ENCODE results near the gene CSKMT. TPM values are rescaled to one million over a fixed set of nuclear protein-coding genes. Genes with fewer than 3 reads are reported as not detected.

Gene CSKMT
- total RNA-seq, 1 donor from 2014 or later = 7.8 TPM

- Mint-ChIP-seq H3K36me3 (ENCODE audit: low read depth) (peaks cover 5% of the 10 kb centered on the region), H3K27ac (ENCODE audit: unreplicated experiment) (peak within 1 kb of the TSS; percentile 95), H3K4me1 (ENCODE audit: low read depth) (peaks cover 16% of the 10 kb centered on the region), H3K4me3 (ENCODE audit: unreplicated experiment) (peak within 1 kb of the TSS; percentile 98), H3K27me3 (ENCODE audit: low read depth) (no peaks in the 10 kb centered on the region), H3K9me3 (ENCODE audit: low read depth) (no peaks in the 10 kb centered on the region)
- peak; percentile 29 for TF ChIP-seq CTCF (IDR thresholded peaks at IDR 0.05)
- DNase-seq (ENCODE audit: low spot score) = peak; percentile 100
Measured at GRCh38 chr11:62645946-62646824, 18.9 kb upstream of the CSKMT start, which contains the start of gene GANAB. Gene GANAB (minus strand): TSS chr11:62646613. CDS start chr11:62646599, 14 bp downstream.

- no peak for TF ChIP-seq CTCF (IDR thresholded peaks at IDR 0.05)
- H3K27ac Mint-ChIP-seq (ENCODE audit: unreplicated experiment) = peak overlapping the region; percentile 95
- H3K9me3 Mint-ChIP-seq (ENCODE audit: low read depth) = no peaks in the 10 kb centered on the region
- peaks cover 20% of the 10 kb centered on the region for H3K4me1 Mint-ChIP-seq (ENCODE audit: low read depth)
- H3K27me3 Mint-ChIP-seq (ENCODE audit: low read depth) = no peaks in the 10 kb centered on the region
- H3K36me3 Mint-ChIP-seq (ENCODE audit: low read depth) = peaks cover 5% of the 10 kb centered on the region
- peak overlapping the region; percentile 98 for H3K4me3 Mint-ChIP-seq (ENCODE audit: unreplicated experiment)
- DNase-seq (ENCODE audit: low spot score) = no peak
Measured at GRCh38 chr11:62646825-62647608, 18.1 kb upstream of the CSKMT start.

- no peak for TF ChIP-seq CTCF (IDR thresholded peaks at IDR 0.05)
- no peak for DNase-seq (ENCODE audit: low spot score)
- Mint-ChIP-seq H3K36me3 (ENCODE audit: low read depth) (peaks cover 5% of the 10 kb centered on the region), H3K9me3 (ENCODE audit: low read depth) (no peaks in the 10 kb centered on the region), H3K27me3 (ENCODE audit: low read depth) (no peaks in the 10 kb centered on the region), H3K4me3 (ENCODE audit: unreplicated experiment) (no peak overlapping the region), H3K27ac (ENCODE audit: unreplicated experiment) (peak overlapping the region; percentile 63), H3K4me1 (ENCODE audit: low read depth) (peaks cover 25% of the 10 kb centered on the region)
Measured at GRCh38 chr11:62647609-62648005, 17.5 kb upstream of the CSKMT start.

GRCh38 chr11:62648185-62648966 is 16.7 kb upstream of the CSKMT start:
- DNase-seq (ENCODE audit: low spot score) = no peak
- no peaks in the 10 kb centered on the region for H3K9me3 Mint-ChIP-seq (ENCODE audit: low read depth)
- peaks cover 5% of the 10 kb centered on the region for H3K36me3 Mint-ChIP-seq (ENCODE audit: low read depth)
- peak overlapping the region; percentile 2 for H3K27ac Mint-ChIP-seq (ENCODE audit: unreplicated experiment)
- no peaks in the 10 kb centered on the region for H3K27me3 Mint-ChIP-seq (ENCODE audit: low read depth)
- H3K4me3 Mint-ChIP-seq (ENCODE audit: unreplicated experiment) = no peak overlapping the region
- peaks cover 28% of the 10 kb centered on the region for H3K4me1 Mint-ChIP-seq (ENCODE audit: low read depth)
- no peak for TF ChIP-seq CTCF (IDR thresholded peaks at IDR 0.05)

Measured in chondrocyte (in vitro differentiated cells).